ENCODE measurements around the gene DCLK1. TPM values are rescaled to one million over a fixed set of nuclear protein-coding genes. Genes with fewer than 3 reads are reported as not detected.
"Not testable (repeated sequence)": the region's sequence is repeated elsewhere in the genome, so short reads cannot be mapped to it uniquely, and the experiment has no call there.

DCLK1 gene
- total and polyA plus RNA-seq, 2 experiments from 2014 or later: 0.48 to 0.65 TPM

GRCh38 chr13:36072152-36072935 is 58.8 kb downstream of the DCLK1 start:
- Histone ChIP-seq H3K27ac (no peak overlapping the region), H3F3A (ENCODE audit: insufficient read depth) (no peaks in the 10 kb centered on the region), H3K9me2 (ENCODE audit: insufficient read depth) (no peaks in the 10 kb centered on the region), H4K20me1 (ENCODE audit: insufficient read depth) (no peaks in the 10 kb centered on the region; the same call in 1 of the 2 replicates), H3K79me2 (ENCODE audit: insufficient read depth) (no peaks in the 10 kb centered on the region), H3K36me3 (ENCODE audit: low read depth) (no peaks in the 10 kb centered on the region), H3K27me3 (replicated peaks; ENCODE audit: insufficient read depth) (peaks cover 11% of the 10 kb centered on the region), H3K4me2 (ENCODE audit: unreplicated experiment) (no peak overlapping the region), H3K9me3 (ENCODE audit: low read depth) (no peaks in the 10 kb centered on the region), H3K9ac (no peak overlapping the region), H3K4me1 (ENCODE audit: insufficient read depth) (no peaks in the 10 kb centered on the region), H3K4me3 (no peak overlapping the region), H2AFZ (no peak overlapping the region)
- no peak for DNase-seq
- 60 to 64% methylated on average over 4 of the region's 4 CpGs for WGBS, 2 experiments (ENCODE audit: low coverage in 1 of 2, low lambda C conversion rate in 2 of 2, missing lambda C conversion rate in 2 of 2)
- TF ChIP-seq EZH2 (IDR thresholded peaks at IDR 0.05; ENCODE audit: insufficient read depth, poor library complexity, severe bottlenecking): no peak
- TF ChIP-seq EZH2phosphoT487 (IDR thresholded peaks at IDR 0.05; ENCODE audit: insufficient read depth, low read depth): no peak
- in situ Hi-C loops (cut with MboI): no loop called here

GRCh38 chr13:36070504-36071192 is 60.5 kb downstream of the DCLK1 start:
- H2AFZ ChIP-seq; in situ Hi-C loops (cut with MboI); H3F3A ChIP-seq (ENCODE audit: insufficient read depth); H3K27me3 ChIP-seq (replicated peaks; ENCODE audit: insufficient read depth); H3K9me3 ChIP-seq (ENCODE audit: low read depth); H3K4me2 ChIP-seq (ENCODE audit: unreplicated experiment); H3K4me3 ChIP-seq; H4K20me1 ChIP-seq (ENCODE audit: insufficient read depth); H3K4me1 ChIP-seq (ENCODE audit: insufficient read depth); H3K27ac ChIP-seq; H3K9ac ChIP-seq; H3K9me2 ChIP-seq (ENCODE audit: insufficient read depth); H3K36me3 ChIP-seq (ENCODE audit: low read depth); H3K79me2 ChIP-seq (ENCODE audit: insufficient read depth): not testable (repeated sequence)
- WGBS, 2 experiments (ENCODE audit: low coverage in 1 of 2, low lambda C conversion rate in 2 of 2, missing lambda C conversion rate in 2 of 2): 12 to 13% methylated on average over 12 of the region's 12 CpGs
- peak; percentile 37 for DNase-seq

GRCh38 chr13:36069881-36070366 is 61.3 kb downstream of the DCLK1 start:
- H3K36me3 ChIP-seq (ENCODE audit: low read depth): no peaks in the 10 kb centered on the region

GRCh38 chr13:36068991-36069390 is 62.2 kb downstream of the DCLK1 start:
- Histone ChIP-seq H3F3A (ENCODE audit: insufficient read depth) (no peaks in the 10 kb centered on the region), H3K4me2 (ENCODE audit: unreplicated experiment) (no peak overlapping the region), H3K4me1 (ENCODE audit: insufficient read depth) (no peaks in the 10 kb centered on the region), H2AFZ (no peak overlapping the region), H3K9me3 (ENCODE audit: low read depth) (no peaks in the 10 kb centered on the region), H3K4me3 (no peak overlapping the region), H3K79me2 (ENCODE audit: insufficient read depth) (no peaks in the 10 kb centered on the region), H3K9ac (no peak overlapping the region), H3K27me3 (replicated peaks; ENCODE audit: insufficient read depth) (peaks cover 9% of the 10 kb centered on the region), H3K27ac (no peak overlapping the region), H3K36me3 (ENCODE audit: low read depth) (no peaks in the 10 kb centered on the region), H4K20me1 (ENCODE audit: insufficient read depth) (no peaks in the 10 kb centered on the region; the same call in 1 of the 2 replicates), H3K9me2 (ENCODE audit: insufficient read depth) (no peaks in the 10 kb centered on the region)
- no peak for DNase-seq
- 16 to 22% methylated on average over 3 of the region's 3 CpGs for WGBS, 2 experiments (ENCODE audit: low coverage in 1 of 2, low lambda C conversion rate in 2 of 2, missing lambda C conversion rate in 2 of 2)
- no peak for TF ChIP-seq EZH2phosphoT487 (IDR thresholded peaks at IDR 0.05; ENCODE audit: insufficient read depth, low read depth)
- no peak for TF ChIP-seq EZH2 (IDR thresholded peaks at IDR 0.05; ENCODE audit: insufficient read depth, poor library complexity, severe bottlenecking)
- in situ Hi-C loops (cut with MboI): no loop called here

More at GRCh38 chr13:36069881-36070366, 61.3 kb downstream of the DCLK1 start:
- DNase-seq: peak; percentile 28
- H3K79me2 ChIP-seq (ENCODE audit: insufficient read depth): no peaks in the 10 kb centered on the region
- H4K20me1 ChIP-seq (ENCODE audit: insufficient read depth): no peaks in the 10 kb centered on the region; the same call in 1 of the 2 replicates
- H3K27ac ChIP-seq: no peak overlapping the region
- H3K4me1 ChIP-seq (ENCODE audit: insufficient read depth): no peaks in the 10 kb centered on the region
- no peak overlapping the region for H3K4me2 ChIP-seq (ENCODE audit: unreplicated experiment)
- TF ChIP-seq EZH2 (IDR thresholded peaks at IDR 0.05; ENCODE audit: insufficient read depth, poor library complexity, severe bottlenecking) (no peak), EZH2phosphoT487 (IDR thresholded peaks at IDR 0.05; ENCODE audit: insufficient read depth, low read depth) (no peak)
- H3K27me3 ChIP-seq (replicated peaks; ENCODE audit: insufficient read depth): peaks cover 9% of the 10 kb centered on the region
- H3K9me3 ChIP-seq (ENCODE audit: low read depth): no peaks in the 10 kb centered on the region
- H3K4me3 ChIP-seq: no peak overlapping the region
- no peak overlapping the region for H2AFZ ChIP-seq
- no peaks in the 10 kb centered on the region for H3F3A ChIP-seq (ENCODE audit: insufficient read depth)
- in situ Hi-C loops (cut with MboI): no loop called here
- no peaks in the 10 kb centered on the region for H3K9me2 ChIP-seq (ENCODE audit: insufficient read depth)
- 5 to 8% methylated on average over 6 of the region's 6 CpGs for WGBS, 2 experiments (ENCODE audit: low coverage in 1 of 2, low lambda C conversion rate in 2 of 2, missing lambda C conversion rate in 2 of 2)
- H3K9ac ChIP-seq: no peak overlapping the region
